SW 1271 (cell line): ENCODE measurements around the gene CACNA1A.

Experiments
- DNase-seq, 2 experiments: peaks; one replicate each; lab custom pipeline; 2025; lab: John Stamatoyannopoulos, UW

CACNA1A gene

DNA sequence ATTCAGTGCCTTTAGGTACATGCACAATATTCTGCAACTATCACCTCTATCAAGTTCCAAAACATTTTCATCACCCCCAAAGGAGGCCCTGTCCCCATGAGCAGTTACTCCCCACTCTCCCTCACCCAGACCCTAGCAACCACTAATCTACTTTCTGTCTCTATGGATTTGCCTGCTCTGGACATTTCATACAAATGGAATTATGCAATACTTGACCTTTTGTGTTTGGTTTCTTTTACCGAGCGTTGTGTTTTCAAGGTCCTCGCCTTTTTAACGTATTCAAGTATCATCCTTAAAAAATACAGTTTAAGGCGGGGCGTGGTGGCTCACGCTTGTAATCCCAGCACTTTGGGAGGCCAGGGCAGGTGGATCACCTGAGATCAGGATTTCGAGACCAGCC lies 196.4 kb downstream of the CACNA1A start:
- no peak for DNase-seq

DNA sequence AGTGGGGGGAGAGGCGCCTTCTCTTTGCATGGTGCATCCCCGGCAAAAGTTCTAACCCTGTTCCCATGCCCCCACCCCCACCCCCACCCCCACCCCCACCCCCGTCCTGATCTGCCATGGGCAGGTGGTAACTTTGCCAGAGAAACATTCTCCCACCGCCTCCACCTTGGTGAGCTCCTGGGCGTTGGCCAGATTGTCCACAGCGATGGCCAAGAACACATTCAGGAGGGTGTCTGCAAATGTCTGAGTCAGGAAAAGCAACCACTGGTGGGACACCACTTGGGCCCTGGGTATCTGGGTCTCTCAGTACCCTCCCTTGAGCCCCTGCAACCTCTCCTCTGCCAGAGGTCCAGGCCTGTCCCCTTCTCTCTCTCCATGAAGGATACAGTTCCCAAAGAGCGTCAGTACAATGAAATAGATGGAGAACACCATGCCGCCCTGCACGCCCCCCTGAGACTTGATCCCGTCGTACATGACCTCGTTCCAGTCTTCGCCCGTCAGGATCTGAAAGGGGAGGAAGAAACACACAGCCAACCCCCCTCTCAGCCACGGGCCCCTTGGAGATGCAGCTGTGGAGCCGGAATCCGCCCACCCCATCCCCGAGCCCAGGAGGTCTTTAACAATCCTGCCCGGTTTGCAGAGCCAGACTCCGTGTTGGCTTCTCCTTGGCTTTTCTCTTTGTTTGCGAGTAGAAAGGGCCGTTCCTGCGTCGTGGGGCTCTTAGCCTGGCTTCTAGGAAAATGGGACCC lies 202.7 kb downstream of the CACNA1A start:
- DNase-seq, result no peak

DNA sequence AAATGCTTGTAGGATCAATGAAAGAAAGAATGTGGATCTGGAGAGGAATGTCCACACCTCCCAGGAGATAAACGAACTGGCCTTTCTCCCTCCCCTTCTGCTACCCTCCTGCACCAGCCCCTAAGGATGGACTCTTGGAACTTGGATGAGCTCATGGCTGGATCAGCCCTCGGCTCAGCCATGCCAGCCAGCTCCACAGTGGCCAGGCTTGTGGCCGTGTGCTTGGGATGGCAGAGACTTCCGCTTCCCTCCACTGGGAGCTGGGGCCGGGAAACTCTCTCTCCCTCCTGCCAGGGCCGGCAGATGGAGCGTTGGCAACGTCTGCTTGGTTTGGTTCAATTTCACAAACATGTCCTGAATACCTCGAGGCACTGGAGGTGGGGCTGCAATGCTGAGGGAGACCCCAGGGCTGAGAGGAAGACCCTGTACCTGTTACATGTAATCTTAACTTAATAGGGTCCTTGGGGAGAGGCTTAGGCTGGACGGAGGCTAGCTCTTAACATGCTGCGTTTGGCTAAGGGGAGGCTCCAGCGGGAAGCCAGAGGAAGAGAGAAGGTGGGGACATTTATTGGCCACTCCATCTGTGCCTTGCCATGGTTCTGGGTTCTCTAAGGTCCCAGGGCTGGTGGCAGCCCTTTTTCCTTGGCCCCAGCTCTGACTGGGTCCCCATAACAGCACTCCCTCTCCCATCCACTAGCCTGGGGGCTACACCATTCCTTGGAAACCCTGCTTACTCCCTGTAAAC lies 203.6 kb downstream of the CACNA1A start:
- no peak for DNase-seq

DNA sequence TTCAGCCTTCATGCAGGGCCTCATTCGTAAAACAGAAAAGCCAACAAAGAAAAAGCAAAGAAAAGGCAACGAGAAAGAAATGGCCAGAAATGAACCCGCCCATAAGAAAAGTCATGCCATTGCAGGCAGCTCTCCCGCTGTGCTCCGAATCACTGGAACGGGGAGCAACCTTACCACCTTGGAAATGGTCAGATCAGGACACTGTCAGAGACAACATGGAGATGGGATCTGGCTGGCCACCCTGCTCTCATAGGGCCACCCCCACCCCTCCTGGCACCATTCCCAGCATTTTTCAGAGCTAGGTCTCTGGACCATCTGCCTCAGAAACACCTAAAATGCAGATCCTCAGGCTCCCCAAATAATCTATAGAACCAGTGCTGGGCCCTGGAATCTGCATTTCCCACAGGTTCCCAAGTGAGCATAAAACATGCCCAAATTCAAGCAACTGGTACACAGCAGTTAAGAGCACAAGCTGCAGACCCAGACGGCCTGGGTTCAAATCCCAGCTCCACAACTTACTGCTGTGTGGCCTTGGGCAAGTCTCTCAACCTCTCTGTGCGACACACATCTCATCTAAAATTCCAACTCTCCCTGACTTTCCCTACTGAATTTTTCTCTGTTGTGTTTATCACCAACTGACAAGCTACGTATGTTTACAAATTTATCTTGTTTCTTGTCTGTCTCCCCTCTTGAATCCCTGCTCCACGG lies 204.5 kb downstream of the CACNA1A start:
- DNase-seq, result no peak

DNA sequence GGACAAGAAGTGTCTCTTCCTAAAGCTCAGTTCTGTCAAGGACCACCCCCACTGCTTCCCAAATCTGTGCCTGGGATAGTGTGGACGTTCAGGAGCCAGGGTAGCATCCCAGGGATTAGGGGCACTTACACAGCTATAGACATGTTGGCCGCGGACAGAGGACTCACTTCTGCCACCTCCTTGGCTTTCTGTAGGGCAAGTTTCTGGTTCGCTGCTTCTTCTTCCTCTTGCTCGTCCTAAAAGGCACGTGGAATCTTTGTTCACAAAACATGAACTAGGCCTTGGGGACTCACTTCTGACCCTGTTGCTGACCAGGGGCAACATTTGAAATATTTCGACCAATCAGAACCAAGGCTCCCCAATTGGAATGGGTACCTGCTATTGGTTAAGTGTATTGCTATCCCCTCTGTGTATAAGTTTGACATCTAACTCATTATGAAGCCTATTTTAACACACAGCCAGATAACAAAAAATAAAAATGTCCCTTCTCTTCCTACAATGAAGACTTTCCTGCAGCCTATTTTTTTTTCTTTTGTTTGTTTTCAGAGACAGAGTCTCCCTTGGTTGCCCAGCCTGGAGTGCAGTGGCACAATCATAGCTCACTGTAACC lies 205.8 kb downstream of the CACNA1A start:
- no peak for DNase-seq

DNA sequence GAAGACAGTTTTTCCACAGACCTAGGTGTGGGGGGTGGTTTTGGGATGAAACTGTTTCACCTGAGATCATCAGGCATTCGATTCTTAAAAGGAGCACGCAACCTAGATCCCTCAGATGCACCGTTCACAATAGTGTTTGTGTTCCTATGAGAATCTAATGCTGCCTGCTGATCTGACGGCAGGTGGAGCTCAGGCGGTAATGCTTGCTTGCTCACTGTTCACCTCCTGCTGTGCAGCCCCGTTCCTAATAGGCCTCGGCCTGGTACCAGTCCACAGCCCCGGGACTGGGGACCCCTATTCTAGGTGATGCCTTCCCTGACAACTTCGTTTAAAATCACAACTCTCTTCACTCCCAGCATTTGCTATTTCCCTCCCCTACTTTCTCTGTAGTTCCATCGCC lies 206.4 kb downstream of the CACNA1A start:
- DNase-seq, result no peak

DNA sequence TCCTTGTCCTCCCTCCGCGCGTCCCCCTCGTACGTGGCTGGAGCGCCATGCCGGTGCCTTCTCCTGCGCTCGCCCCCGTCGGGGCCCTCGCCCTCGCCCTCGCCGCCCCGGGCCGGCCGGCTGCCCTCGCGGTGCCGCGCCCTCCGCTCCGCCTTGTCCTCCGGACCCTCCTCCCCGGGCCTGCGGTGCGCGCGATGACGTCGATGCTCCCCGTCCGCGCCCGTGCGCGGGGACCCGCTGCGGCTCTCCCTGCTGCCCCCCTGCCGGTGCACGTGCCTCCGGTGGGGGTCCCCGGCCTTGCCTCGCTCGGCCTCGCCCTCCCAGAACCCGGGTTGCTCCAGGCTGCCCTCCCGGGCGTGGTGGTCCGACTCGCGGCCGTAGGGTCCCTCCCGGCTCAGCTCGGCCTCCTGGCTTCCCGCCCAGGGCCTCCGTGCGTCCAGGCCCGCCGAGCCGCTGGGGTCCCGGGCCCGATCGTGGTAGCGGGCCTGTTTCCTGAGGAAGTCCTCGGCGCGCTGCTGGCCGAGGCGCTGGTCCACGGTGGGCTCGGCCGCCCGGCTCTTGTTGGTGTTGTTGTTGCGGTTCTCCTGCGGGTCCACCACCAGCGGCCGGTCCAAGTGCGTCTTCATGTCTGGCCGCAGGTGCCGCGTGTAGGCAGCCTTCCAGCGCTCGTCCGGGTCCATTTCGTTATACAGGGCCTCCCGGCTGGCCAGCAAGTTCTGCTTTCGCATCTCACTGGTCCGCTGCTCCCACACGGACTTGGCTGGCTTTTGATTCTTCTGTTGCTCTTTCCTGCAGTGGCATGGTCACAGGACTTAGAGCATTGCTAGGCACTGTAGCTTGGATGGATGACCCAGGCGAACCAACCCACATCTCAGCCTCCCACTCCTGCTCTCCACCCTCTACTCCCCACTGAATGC lies 207.5 kb downstream of the CACNA1A start:
- no peak for DNase-seq

DNA sequence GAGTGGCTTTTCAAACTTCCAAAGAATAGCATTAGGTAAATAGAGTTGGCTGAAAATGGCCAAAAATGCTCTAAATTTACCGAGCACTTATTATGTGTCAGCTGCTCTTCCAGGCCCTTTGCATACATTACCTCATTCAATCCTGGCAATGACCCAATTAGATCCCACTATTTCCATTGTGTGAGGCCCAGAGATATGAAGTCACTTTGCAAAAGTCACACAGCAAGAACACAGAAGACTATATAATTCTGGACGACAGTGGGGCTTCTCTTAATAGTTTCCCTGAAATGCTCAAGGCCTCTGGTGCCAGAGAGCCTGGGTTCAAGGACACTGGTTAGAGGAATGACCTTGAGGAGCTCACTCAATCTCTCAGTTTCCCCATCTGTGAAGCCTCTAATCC lies 209.3 kb downstream of the CACNA1A start:
- no peak for DNase-seq

DNA sequence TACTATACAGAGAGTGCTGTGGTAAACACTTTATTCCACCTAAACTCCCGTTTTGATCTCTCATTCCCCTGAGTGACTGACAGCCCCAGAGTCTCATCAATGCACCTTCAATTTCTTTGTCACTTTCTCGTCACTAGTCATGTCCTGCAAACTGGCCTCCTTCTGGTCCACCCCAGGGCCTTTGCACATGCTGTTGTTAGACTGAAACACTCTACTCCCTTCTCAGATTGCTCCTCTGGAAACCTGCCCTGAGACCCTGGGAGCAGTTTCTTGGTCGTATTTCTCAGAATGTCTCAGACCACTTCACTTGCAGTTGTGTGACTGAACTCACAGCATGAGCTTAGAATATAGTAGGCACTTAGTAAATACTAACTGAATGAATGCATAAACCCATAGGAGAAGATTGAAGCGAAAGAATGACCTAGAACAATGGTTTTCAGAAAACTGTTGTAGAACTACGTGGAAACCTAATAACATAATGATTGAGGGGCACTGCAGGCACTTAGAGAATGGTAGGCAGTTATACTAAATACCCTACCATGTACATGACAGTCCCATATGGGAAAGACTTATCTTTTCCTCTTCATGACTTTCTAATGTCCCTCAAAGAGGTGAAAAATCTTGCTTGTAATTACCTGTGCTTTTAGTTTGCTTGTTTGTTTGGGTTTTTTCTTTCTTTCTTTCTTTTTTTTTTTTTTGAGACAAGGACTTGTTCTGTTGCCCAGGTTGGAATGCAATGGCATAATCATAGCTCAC lies 211.3 kb downstream of the CACNA1A start:
- no peak for DNase-seq

DNA sequence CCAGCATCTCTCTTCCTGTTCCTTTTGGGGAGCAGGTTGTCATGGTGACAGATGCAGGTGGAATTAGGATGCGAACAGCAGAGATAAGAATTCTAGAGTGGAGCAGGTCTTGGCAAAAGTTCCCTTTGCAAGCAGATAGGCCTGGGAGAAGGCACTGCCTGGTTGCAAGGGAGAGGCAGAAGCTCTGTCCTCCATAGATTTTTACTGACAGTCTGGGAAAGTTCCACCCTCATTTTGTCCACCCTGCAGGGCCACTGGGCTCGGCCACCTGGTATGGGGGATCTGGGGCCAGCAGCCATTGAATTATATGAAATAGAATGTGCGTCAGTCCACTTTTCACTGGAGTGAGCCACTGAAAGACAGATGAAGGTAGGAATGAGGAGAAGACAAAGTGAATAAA lies 214.4 kb downstream of the CACNA1A start:
- no peak for DNase-seq

DNA sequence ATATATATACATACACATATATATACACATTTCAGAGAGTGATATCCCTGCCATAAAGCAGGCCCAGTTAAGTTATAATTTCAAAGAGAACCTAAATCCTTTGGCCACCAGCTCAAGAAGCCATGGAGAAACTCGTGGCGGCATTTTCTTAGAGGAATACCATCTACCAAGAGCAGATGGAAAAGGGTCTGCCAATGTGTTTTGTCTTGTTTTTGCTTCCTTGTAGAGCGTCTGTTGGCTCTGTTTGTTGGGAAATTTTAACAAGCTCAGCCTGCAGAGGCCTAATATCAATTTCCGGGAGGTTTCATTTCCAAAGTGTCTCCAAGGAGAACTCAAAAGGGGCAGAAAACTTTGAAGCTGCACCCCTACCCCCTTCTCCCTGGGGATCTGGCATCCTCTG lies 215.5 kb downstream of the CACNA1A start:
- no peak for DNase-seq

DNA sequence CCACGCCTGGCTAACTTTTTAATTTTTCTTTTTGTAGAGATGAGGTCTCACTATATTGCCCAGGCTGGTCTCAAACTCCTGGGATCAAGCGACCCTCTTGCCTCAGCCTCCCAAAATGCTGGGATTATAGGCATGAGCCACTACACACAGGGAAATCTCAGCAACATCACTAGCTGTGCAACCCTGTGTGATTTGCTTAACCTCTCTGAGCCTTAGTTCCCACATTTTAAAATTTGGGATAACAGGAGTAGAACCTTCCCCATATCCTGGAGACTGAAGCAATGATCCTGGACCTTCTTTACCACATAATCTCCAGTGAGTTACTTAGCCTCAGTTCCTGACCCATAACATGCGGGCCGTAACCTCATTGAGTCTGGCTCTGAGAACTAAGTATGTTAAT lies 217.0 kb downstream of the CACNA1A start:
- DNase-seq, result no peak

DNA sequence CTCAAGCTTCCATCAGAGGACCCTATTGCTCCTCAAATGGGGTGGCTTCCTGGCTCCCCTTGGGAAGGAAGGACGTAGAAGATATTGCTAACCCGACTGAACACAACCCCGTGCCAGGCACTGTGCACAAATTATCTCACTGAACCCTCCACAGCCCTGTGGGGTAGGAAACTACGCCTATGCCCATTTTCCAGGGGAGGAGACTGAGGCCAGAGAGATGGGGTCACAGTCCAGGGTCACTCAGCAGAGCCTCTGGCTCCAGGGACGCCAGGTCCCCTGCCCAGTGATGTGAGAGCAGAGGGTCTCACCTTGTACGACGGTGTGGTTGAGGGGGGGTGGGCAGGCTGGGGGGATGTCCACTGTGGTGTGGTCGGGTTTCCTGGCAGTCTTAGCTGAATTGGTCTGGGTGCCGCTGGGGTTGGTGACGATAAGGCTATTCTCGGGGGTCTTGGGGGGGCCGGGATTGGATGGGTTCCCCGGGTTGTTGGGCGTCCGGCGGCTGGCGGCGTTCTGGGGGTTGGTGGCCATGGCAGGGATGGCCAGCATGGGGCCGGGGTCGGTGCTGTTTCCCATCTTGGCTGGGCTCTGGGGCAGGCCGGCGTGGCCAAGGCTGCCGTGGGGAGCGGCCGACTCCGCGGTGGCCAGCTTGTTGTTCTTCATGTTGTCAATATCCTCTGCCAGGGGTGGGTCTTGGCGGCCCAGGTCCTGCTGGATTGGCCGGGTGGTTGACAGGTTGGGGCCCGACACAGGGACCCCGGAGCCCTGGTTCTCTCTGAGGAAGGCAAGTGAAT lies 219.9 kb downstream of the CACNA1A start:
- no peak for DNase-seq

DNA sequence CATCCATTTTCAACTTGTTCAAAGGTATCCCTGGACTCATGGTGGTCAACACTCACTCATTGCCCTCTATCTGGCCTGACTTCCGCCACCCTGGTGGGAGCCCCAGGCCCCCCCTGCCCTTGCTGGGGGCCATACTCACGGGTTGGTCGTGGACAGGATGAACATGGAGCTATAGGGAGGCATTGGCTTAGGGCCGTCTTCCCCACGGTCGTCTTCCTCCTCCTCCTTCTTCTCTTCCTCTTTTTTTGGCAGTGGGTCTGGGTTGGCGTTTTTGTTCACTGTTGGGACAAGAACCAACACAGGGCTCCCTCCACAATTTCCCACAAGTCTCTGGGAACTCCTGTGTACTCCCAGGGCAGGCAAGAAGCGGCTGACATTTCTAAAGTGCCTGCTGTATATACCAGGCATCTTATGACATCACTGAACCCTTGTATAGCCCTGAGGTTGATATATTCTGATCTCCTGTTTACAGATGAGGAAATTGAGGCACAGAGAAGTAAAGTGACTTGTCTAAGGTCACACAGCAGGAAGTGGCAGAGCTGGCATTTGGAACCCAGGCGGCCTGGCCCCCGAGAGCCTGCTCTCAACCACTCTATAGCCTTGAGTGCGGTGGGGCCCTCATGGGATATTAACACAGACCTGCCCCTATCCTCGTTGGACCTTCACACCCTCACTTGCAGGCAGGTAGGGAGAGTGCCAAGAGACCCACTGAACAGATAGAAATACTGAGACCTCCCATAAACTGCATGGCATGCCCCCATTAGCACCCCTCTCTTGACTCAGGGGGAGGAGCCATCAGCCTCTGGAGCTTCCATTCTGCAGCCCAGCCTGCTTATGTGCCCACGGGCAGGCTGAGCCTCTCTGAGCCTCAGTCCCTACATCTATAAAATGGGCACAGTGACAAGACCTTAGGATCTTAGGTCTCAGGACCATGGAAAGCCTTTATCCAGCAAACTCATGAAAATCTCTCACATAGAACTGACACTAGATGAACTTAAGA lies 221.1 kb downstream of the CACNA1A start:
- DNase-seq, result no peak

DNA sequence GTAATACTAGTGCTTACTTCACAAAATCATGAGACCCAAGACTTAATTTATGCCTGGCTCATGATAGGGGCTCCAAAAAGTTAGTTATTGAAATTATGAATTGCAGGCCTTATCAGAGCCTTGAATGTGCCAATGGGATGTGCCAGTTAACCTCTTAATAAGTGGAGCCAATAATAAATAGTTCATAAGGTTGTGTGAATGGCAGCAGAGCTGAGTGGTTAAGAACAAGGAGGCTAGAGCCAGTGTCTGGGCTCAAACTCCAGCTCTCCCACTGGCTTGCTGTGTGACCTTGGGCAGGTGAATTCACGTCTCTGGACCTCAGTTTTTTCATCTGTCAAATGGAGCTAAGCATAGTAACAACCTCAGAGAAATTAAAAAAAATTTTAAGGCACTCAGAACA lies 222.4 kb downstream of the CACNA1A start:
- DNase-seq, result no peak

DNA sequence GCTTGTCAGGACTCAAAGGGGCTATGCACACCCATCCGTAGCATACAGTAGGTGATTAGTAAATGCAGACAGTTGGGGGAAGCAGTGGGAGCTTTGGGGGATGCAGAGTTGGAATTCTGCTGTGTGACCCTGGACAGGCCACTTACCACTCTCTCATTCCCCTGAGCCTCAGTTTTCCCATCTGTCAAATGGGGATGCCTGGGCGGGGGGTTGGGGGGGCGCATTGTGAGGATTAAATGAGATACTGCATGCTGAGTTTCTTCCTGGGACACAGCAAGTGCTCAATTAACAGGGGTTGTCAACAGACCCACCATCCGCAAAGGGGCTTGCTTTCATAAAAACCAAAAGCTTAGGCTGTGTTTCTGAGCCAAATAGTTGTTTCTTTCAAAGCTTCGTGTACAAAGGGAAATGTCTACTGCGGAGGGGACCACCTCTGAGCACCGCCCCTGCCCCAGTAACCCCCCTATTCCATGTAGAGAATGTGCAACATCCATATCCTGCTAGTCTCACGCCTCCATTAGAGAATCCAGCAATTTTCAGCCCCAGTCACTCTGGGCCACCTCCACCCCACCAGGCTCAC lies 223.7 kb downstream of the CACNA1A start:
- DNase-seq, result no peak

DNA sequence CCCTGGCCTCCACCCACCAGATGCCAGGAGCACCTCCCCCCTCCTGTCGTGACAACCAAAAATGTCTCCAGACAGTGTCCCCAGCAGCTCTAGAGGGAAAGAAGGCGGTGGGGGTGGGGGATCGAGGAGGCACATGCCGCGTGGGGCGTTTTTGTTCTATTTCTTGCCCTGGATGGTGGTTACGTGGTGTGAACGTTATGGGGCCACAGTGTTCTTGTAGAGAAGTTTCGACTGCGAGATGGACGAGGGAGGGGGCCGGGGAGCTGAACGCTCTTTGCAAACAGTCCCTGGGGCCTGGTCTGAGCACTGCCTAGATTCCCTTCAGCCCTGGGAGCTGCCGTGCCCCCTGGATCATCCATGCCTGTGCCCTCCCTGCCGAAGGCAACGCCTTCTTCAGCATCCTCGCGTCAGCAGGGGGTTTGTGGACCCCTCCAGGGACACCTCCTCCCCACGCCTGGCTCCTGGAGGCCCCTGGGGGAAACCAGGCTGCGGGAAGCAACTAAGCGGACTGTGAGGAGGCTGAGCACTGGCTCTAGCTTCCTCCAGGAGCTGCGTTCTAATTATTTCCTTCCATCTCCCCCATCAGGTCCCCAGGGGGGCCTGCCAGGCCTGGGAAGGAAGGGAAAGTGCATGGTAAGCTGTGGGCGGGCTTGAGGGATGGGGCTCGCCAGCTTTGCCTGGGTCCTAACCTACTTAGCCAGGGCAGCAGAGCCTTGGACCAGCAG lies 224.6 kb downstream of the CACNA1A start:
- no peak for DNase-seq
